Measurements from ENCODE around the gene CCDC33.

The CCDC33 gene

GRCh38 chr15:74289671-74290070 is 53.5 kb downstream of the CCDC33 start:
- no peak overlapping the region for H3K27ac ChIP-seq
- TF ChIP-seq, protein P1, sequence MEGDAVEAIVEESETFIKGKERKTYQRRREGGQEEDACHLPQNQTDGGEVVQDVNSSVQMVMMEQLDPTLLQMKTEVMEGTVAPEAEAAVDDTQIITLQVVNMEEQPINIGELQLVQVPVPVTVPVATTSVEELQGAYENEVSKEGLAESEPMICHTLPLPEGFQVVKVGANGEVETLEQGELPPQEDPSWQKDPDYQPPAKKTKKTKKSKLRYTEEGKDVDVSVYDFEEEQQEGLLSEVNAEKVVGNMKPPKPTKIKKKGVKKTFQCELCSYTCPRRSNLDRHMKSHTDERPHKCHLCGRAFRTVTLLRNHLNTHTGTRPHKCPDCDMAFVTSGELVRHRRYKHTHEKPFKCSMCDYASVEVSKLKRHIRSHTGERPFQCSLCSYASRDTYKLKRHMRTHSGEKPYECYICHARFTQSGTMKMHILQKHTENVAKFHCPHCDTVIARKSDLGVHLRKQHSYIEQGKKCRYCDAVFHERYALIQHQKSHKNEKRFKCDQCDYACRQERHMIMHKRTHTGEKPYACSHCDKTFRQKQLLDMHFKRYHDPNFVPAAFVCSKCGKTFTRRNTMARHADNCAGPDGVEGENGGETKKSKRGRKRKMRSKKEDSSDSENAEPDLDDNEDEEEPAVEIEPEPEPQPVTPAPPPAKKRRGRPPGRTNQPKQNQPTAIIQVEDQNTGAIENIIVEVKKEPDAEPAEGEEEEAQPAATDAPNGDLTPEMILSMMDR (IDR thresholded peaks at IDR 0.05): no peak
- TF ChIP-seq ZFX (IDR thresholded peaks at IDR 0.05; ENCODE audit: borderline replicate concordance): no peak

GRCh38 chr15:74290645-74291044 is 54.5 kb downstream of the CCDC33 start:
- no peak overlapping the region for H3K27ac ChIP-seq
- TF ChIP-seq, protein P1 (IDR thresholded peaks at IDR 0.05): no peak
- TF ChIP-seq ZFX (IDR thresholded peaks at IDR 0.05; ENCODE audit: borderline replicate concordance): no peak

GRCh38 chr15:74291101-74292071 is 55.3 kb downstream of the CCDC33 start:
- no peak overlapping the region for H3K27ac ChIP-seq
- TF ChIP-seq ZFX (IDR thresholded peaks at IDR 0.05; ENCODE audit: borderline replicate concordance): no peak
- TF ChIP-seq, protein P1 (IDR thresholded peaks at IDR 0.05): no peak

- no peak overlapping the region for H3K27ac ChIP-seq
- TF ChIP-seq, protein P1 (IDR thresholded peaks at IDR 0.05): no peak
- TF ChIP-seq ZFX (IDR thresholded peaks at IDR 0.05; ENCODE audit: borderline replicate concordance): no peak
These were observed 57.1 kb downstream of the CCDC33 start for GRCh38 chr15:74293021-74293810.

DNA sequence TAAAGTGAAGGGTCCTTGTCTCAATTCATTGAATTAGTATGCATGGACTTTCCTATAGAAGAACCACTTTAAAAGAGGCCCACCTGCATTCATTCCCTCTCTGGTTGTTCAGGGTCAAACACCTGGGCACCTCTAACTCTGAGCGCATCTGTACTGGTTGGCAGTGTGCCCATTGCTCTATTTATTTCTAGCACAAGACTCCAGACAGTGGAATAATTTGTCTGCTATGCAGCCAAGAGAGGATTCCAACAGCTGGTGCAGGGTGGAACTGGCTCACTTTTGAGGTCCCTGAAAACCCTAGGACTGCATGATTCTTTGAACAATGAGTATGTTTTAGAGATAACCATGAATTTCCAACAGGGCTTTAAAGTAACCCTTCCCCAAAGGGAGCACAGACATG is 57.9 kb downstream of the CCDC33 start:
- TF ChIP-seq ZFX (IDR thresholded peaks at IDR 0.05; ENCODE audit: borderline replicate concordance): no peak
- TF ChIP-seq, protein P1 (IDR thresholded peaks at IDR 0.05): no peak
- H3K27ac ChIP-seq: no peak overlapping the region

DNA sequence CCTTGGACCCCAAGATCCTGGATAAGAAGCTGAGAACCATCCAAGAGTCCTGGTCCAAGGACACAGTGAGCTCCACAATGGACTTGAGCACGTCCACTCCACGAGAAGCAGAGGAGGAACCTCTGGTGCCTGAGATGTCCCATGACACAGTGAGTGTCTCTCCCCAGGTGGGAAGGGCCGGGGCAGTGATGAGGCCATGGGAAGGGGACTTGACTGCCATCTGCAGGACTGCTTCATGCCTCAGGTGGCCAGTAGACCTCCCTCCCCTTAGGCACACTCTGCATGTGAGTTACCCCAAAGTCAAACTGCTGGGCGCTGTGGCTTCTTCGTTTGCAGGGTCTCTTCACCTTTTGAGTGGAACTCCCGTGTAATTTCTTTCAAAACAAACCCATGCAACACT is 59.7 kb downstream of the CCDC33 start:
- no peak overlapping the region for H3K27ac ChIP-seq
- TF ChIP-seq, protein P1 (IDR thresholded peaks at IDR 0.05): no peak
- no peak for TF ChIP-seq ZFX (IDR thresholded peaks at IDR 0.05; ENCODE audit: borderline replicate concordance)
